ENCODE measurements around the gene STAT4.

STAT4 gene

DNA sequence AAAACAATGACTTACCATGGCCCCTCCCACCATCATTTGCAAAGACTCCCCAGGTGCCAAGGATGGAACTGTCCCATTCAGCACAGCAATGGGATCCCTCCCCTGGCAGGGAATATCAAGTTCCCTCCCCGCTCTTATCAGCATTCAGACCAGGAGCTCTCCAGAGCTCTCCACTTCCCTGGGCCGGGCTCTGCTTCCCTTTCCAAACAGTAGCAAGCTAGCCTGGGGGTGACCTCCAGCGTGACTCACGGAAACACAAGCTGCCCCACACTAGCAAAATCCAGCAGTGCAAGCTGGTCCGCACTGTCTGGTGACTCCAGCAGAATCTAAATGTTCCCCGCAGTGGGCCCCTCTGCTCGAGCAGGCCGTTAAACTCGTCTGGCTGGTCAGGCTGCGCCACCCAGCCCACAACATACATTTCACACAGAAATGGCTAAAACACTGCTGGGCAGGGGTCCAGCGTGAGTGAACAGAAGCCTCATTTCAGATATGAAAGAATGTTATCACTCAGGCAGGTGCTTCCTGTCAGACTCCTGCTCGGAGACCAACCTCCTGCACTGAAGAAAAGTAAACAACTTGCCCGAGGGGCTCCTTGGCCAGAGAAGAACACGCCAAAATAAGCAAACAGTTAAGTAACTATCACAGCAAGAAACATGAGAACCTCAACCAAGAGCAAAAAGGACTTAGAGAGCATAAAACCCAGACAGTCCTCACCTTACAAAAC is 170.7 kb downstream of the STAT4 start (continued):
- peak; percentile 77; the same call in 1 of the 2 replicates for TF ChIP-seq TSHZ2 (CRISPR knock-in tag; IDR thresholded peaks at IDR 0.05)
- TF ChIP-seq CSDC2 (CRISPR knock-in tag; IDR thresholded peaks at IDR 0.05) = no peak
- TF ChIP-seq ZNF70 (CRISPR knock-in tag; IDR thresholded peaks at IDR 0.05) = no peak
- TF ChIP-seq OSR1 (CRISPR knock-in tag; IDR thresholded peaks at IDR 0.05) = no peak

All from SK-N-SH treated with all-trans-retinoic acid at 6 μM for 48 hours (cell line).